Breast epithelium (tissue), 4 donors: ENCODE results near the gene MYLK2. TPM values are rescaled to one million over a fixed set of nuclear protein-coding genes. Genes with fewer than 3 reads are reported as not detected.

Source experiments
- DNase-seq, 2 donors: peaks; one replicate each; pipeline ENCODE4 v3.0.0-alpha.2; 2019; ENCODE audit warnings: low spot score in 2 of 2
- H3K27ac ChIP-seq, 2 donors: fragments of 200-600 bp; sonication (generic) in 1 of 2; one replicate each; pipeline ENCODE4 v1.5.1; 2016 to 2019; ENCODE audit warnings: mild to moderate bottlenecking in 1 of 2
- H3K27me3 ChIP-seq, 2 donors: fragments of 200-600 bp; sonication (generic) in 1 of 2; one replicate each; pipeline versions ENCODE4 v1.5.1 to v1.6.0; 2017 to 2019; ENCODE audit warnings: control low read depth in 1 of 2, mild to moderate bottlenecking in 1 of 2
- H3K36me3 ChIP-seq: fragments of 200-600 bp; one replicate; pipeline ENCODE4 v1.5.1; 2019
- H3K4me1 ChIP-seq, 2 donors: fragments of 200-600 bp; sonication (generic); one replicate each; pipeline ENCODE4 v1.5.1; 2016 to 2019; ENCODE audit warnings: control low read depth in 1 of 2
- H3K4me3 ChIP-seq, 3 donors: fragments of 200-600 bp; sonication (generic); 1 replicate in 2 of 3; 2 replicates in 1 of 3; pipeline ENCODE4 v1.5.1; 2016 to 2019; ENCODE audit warnings: mild to moderate bottlenecking in 3 of 3, moderate library complexity in 2 of 3
- H3K9me3 ChIP-seq, 2 donors: fragments of 200-600 bp; sonication (generic) in 1 of 2; one replicate each; pipeline ENCODE4 v1.5.1; 2016 to 2019; ENCODE audit warnings: control low read depth in 1 of 2
- POLR2A ChIP-seq: fragments of 450-650 bp; IDR thresholded peaks from one replicate; pipeline ENCODE4 v1.6.1; 2016; ENCODE audit warnings: antibody characterized with exemption, mild to moderate bottlenecking, moderate library complexity
- POLR2AphosphoS5 ChIP-seq, 3 donors: sonication (generic); formaldehyde crosslinking; IDR thresholded peaks; one replicate each; pipeline ENCODE4 v1.6.1; 2017; ENCODE audit warnings: antibody characterized with exemption in 3 of 3
- intact Hi-C: fragments of 100-400 bp; cut with DNase I; formaldehyde crosslinking; loops from one replicate; pipeline ENCODE4 v1.15.1; 2023; ENCODE audit warnings: low total_unique reads
- total RNA-seq, 3 donors: library from RNA; depleted of rRNA; stranded (reverse); fragments of >200 nt; gene quantifications; one replicate each; pipeline ENCODE4 v1.1.0, GENCODE V29; 2016
- TF ChIP-seq, protein P1 (sequence below), 3 donors: fragments of 450-650 bp; IDR thresholded peaks; one replicate each; pipeline ENCODE4 v1.5.1; 2016 to 2017; ENCODE audit warnings: antibody characterized with exemption in 3 of 3, mild to moderate bottlenecking in 3 of 3, moderate library complexity in 3 of 3

The MYLK2 gene
- total RNA-seq, 3 donors from 2014 or later = not detected

DNA sequence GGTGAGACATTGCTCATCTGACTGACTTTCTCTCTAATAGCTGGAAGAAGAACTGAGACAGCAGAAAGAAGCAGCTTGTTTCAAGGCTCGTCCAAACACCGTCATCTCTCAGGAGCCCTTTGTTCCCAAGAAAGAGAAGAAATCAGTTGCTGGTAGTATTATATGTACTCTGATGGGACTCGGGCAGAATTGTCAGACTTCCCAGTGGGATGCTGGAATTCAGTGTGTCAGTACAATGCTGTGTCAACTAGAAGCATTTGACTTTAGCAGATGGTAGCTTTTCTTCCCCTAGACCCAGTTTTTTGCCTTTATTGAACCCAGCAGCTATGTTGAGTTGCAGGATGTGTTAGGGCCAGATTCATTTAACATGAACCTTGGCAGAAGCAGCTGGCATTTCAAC lies 21.8 kb upstream of the MYLK2 start:
- Histone ChIP-seq H3K27ac (no peak overlapping the region), H3K9me3 (no peaks in the 10 kb centered on the region), H3K27me3 (no peaks in the 10 kb centered on the region), H3K4me3 (no peak overlapping the region), H3K4me1 (no peaks in the 10 kb centered on the region), H3K36me3 (no peaks in the 10 kb centered on the region)
- intact Hi-C loops = no loop called here
- DNase-seq = no peak
- TF ChIP-seq, protein P1, sequence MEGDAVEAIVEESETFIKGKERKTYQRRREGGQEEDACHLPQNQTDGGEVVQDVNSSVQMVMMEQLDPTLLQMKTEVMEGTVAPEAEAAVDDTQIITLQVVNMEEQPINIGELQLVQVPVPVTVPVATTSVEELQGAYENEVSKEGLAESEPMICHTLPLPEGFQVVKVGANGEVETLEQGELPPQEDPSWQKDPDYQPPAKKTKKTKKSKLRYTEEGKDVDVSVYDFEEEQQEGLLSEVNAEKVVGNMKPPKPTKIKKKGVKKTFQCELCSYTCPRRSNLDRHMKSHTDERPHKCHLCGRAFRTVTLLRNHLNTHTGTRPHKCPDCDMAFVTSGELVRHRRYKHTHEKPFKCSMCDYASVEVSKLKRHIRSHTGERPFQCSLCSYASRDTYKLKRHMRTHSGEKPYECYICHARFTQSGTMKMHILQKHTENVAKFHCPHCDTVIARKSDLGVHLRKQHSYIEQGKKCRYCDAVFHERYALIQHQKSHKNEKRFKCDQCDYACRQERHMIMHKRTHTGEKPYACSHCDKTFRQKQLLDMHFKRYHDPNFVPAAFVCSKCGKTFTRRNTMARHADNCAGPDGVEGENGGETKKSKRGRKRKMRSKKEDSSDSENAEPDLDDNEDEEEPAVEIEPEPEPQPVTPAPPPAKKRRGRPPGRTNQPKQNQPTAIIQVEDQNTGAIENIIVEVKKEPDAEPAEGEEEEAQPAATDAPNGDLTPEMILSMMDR (IDR thresholded peaks at IDR 0.05) = no peak
- TF ChIP-seq POLR2A (no peak), POLR2AphosphoS5 (IDR thresholded peaks at IDR 0.05) (no peak)

DNA sequence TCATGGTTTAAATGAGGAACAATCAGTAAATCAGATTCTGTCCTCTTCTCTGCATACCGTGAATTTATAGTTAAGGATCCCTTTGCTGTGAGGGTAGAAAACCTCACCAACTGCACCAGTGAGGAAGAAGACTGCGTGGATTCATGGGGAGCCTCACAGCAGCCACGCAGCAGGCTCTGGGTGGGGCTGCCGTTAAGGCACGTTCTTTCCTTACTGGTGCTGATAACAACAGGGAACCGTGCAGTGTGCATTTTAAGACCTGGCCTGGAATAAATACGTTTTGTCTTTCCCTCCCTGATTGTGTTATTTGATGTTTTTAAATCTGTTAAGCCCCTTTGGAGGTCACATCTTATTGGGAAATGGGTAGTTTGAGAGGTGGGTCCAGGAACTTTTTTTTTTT lies 17.6 kb upstream of the MYLK2 start:
- intact Hi-C loops = no loop called here
- Histone ChIP-seq H3K4me3 (no peak overlapping the region), H3K27me3 (no peaks in the 10 kb centered on the region), H3K9me3 (no peaks in the 10 kb centered on the region), H3K4me1 (no peaks in the 10 kb centered on the region), H3K36me3 (no peaks in the 10 kb centered on the region), H3K27ac (no peak overlapping the region)
- no peak for DNase-seq
- TF ChIP-seq, protein P1 (IDR thresholded peaks at IDR 0.05) = no peak
- no peak for TF ChIP-seq POLR2A
- no peak for TF ChIP-seq POLR2AphosphoS5 (IDR thresholded peaks at IDR 0.05)

DNA sequence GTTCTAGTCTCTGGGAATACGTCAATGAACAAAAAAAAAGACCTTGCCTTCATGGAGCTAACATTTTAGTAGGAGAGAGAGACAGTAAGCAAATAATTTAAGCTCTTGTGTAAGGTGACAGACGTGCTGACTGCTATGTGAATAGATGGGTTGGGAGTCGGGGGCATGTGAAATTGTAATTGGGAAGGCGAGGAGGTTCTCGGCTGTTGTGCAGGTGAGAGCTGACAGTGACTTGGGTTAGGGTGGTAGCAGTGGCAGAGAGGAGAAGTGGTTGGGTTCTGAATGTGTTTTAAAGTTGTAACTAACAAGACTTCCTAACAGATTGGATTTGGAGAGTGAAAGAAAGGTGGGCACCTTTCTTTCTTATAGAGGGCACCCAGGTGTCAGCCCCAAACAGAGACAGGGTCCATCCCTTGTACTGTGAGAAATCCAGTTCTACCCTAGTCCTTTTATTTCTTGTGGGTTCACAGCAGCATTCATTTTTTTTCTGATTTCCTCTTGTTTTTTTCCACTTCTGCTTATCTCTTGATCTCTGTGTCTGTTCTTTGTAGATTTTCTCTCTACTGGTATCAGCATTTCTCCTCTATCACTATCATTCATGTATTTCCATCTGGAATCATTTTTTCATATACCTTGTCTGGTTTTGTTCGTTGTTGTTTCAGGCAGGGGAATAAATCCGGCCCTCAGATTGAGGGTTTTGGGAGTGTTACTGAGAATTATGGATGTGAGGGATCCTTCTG lies 15.4 kb upstream of the MYLK2 start:
- H3K36me3 ChIP-seq = no peaks in the 10 kb centered on the region
- no peaks in the 10 kb centered on the region for H3K9me3 ChIP-seq
- intact Hi-C loops = no loop called here
- no peak for TF ChIP-seq POLR2AphosphoS5 (IDR thresholded peaks at IDR 0.05)
- TF ChIP-seq, protein P1 (IDR thresholded peaks at IDR 0.05) = no peak
- no peak for TF ChIP-seq POLR2A
- no peak for DNase-seq
- no peak overlapping the region for H3K4me3 ChIP-seq
- H3K27ac ChIP-seq = no peak overlapping the region
- no peaks in the 10 kb centered on the region for H3K4me1 ChIP-seq
- H3K27me3 ChIP-seq = no peaks in the 10 kb centered on the region

DNA sequence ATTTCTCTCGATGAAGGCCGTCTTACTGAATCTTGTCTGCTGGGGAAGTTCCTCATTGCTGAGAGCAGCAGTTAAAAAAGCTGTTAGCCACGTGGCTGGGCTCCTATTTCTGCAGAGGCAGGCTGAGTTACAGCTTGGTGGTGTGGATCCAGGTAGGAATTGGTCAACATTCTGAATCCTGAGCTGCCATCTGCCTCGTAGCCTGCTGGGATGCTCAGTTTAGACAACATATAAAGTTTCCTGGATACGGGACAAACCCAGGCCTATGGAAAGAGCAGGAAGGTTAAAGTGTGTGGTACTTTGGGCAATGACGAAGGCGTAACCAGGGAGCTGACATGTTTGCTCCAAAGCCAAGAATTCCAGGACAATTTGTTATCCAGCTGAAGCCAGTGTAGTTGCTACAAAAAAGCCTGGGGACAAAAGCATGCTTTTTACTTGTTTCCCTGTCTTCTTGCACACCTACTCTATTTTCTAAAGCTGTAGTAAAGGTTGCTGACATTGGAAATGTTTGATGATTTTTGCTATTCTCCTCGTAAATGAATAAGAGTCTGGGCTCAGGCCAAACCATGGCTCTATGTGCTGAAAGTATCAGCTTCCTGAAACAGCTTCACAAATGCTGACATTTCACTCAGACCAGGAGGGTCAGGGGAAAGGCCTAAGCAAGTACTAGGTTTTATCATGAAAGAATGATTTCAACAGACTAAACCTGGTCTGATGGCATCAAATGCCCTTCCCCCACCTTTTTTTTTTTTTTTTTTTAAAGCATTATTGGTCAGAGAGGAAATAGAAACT lies 12.4 kb upstream of the MYLK2 start:
- Histone ChIP-seq H3K9me3 (no peaks in the 10 kb centered on the region), H3K4me1 (no peaks in the 10 kb centered on the region), H3K27ac (no peak overlapping the region), H3K27me3 (no peaks in the 10 kb centered on the region), H3K4me3 (no peak overlapping the region), H3K36me3 (no peaks in the 10 kb centered on the region)
- DNase-seq = no peak
- TF ChIP-seq, protein P1 (IDR thresholded peaks at IDR 0.05) = no peak
- TF ChIP-seq POLR2A (no peak), POLR2AphosphoS5 (IDR thresholded peaks at IDR 0.05) (no peak)
- intact Hi-C loops = no loop called here

DNA sequence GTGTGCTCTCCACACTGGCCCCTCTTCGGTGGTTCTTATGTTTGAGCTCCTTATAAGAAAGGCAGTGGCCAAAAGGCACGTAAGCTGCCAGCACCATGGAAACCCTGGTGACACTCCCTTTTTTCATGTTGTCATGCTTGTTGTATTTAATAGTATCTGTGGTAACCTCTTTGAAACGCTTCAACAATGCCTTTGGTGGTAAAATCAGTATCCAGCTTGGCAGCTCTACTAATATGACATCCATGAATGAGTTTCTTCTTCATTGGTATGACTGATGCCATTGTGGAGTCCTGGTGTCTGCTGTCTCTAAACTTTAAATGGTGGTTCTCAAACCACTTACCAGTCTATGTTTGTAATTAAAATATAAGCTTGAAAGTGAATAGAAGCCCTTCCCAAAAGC lies 10.7 kb upstream of the MYLK2 start:
- Histone ChIP-seq H3K4me1 (no peaks in the 10 kb centered on the region), H3K27ac (no peak overlapping the region), H3K27me3 (no peaks in the 10 kb centered on the region), H3K9me3 (no peaks in the 10 kb centered on the region), H3K4me3 (no peak overlapping the region), H3K36me3 (no peaks in the 10 kb centered on the region)
- TF ChIP-seq, protein P1 (IDR thresholded peaks at IDR 0.05) = no peak
- TF ChIP-seq POLR2A (no peak), POLR2AphosphoS5 (IDR thresholded peaks at IDR 0.05) (no peak)
- no peak for DNase-seq
- intact Hi-C loops = no loop called here
